Transverse colon (tissue), 4 donors: ENCODE results near the gene CIAPIN1. TPM values are rescaled to one million over a fixed set of nuclear protein-coding genes. Genes with fewer than 3 reads are reported as not detected.
"Not testable (repeated sequence)": the region's sequence is repeated elsewhere in the genome, so short reads cannot be mapped to it uniquely, and the experiment has no call there.

Experiments used
- DNase-seq: peaks from one replicate; pipeline ENCODE4 v3.0.0-alpha.2; 2019
- H3K27ac ChIP-seq, 4 donors: fragments of 200-600 bp; sonication (generic); 2 replicates each; pipeline ENCODE4 v1.5.1; 2016 to 2018; ENCODE audit warnings: inconsistent platforms in 4 of 4
- H3K27me3 ChIP-seq: fragments of 200-600 bp; sonication (generic); 2 replicates; pipeline ENCODE4 v1.5.1; 2017; ENCODE audit warnings: inconsistent platforms
- H3K36me3 ChIP-seq, 4 donors: fragments of 200-600 bp; sonication (generic); 2 replicates each; pipeline ENCODE4 v1.5.1; 2017 to 2019; ENCODE audit warnings: inconsistent platforms in 4 of 4
- H3K4me1 ChIP-seq, 4 donors: fragments of 200-600 bp; sonication (generic); 2 replicates each; pipeline ENCODE4 v1.5.1; 2017 to 2020; ENCODE audit warnings: inconsistent platforms in 4 of 4
- H3K4me3 ChIP-seq, 4 donors: fragments of 200-600 bp; sonication (generic); 1 replicate in 1 of 4; 2 replicates in 3 of 4; pipeline versions ENCODE4 v1.5.1 to v1.6.1; 2017 to 2019; ENCODE audit warnings: inconsistent platforms in 4 of 4
- H3K9me3 ChIP-seq, 2 donors: fragments of 200-600 bp; sonication (generic); 2 replicates each; pipeline ENCODE4 v1.5.1; 2017 to 2019; ENCODE audit warnings: inconsistent platforms in 2 of 2
- CTCF ChIP-seq, 5 experiments: fragments of 200-600 bp in 3 of 5; fragments of 450-650 bp in 2 of 5; sonication (generic) in 3 of 5; IDR thresholded peaks; 1 replicate in 2 of 5; 2 replicates in 3 of 5; pipeline ENCODE4 v1.5.1; 2016 to 2017; ENCODE audit warnings: antibody characterized with exemption in 5 of 5, inconsistent platforms in 3 of 5, mild to moderate bottlenecking in 2 of 5, moderate library complexity in 1 of 5
- EP300 ChIP-seq: sonication (generic); formaldehyde crosslinking; IDR thresholded peaks from one replicate; pipeline ENCODE4 v1.6.1; 2017; ENCODE audit warnings: antibody characterized with exemption, low read depth
- POLR2A ChIP-seq: fragments of 450-650 bp; IDR thresholded peaks from one replicate; pipeline ENCODE4 v1.6.1; 2016; ENCODE audit warnings: antibody characterized with exemption, mild to moderate bottlenecking, moderate library complexity
- POLR2AphosphoS5 ChIP-seq, 3 donors: sonication (generic); formaldehyde crosslinking; IDR thresholded peaks; one replicate each; pipeline ENCODE4 v1.6.1; 2016; ENCODE audit warnings: antibody characterized with exemption in 3 of 3
- WGBS, 2 donors: methylation state at CpG; one replicate each; pipeline ENCODE4 v1.1.5; 2018; ENCODE audit warnings: low coverage in 1 of 2; 5-methylcytosine and 5-hydroxymethylcytosine counted together
- in situ Hi-C, 4 donors: fragments of 200-750 bp; cut with MboI; loops; one replicate each; pipeline versions ENCODE4 v1.15.0 to v1.15.1; 2017; ENCODE audit warnings: low sequenced_read_pairs in 3 of 4, low pct_ligation_motif_present in 1 of 4, low pct_unique_long_range_greater_than_20kb in 1 of 4
- intact Hi-C: fragments of 100-400 bp; cut with DNase I; formaldehyde crosslinking; loops from one replicate; pipeline ENCODE4 v1.15.1; 2023; ENCODE audit warnings: low total_unique reads
- total RNA-seq, 4 donors: library from RNA; depleted of rRNA; stranded (reverse); fragments of >200 nt; gene quantifications; one replicate each; pipeline ENCODE4 v1.1.0, GENCODE V29; 2016

Gene CIAPIN1
- total RNA-seq, 4 donors from 2014 or later = 20.9 to 48.3 (median 40.5) TPM

GRCh38 chr16:57444711-57445110, 2.5 kb downstream of the CIAPIN1 start:
- H3K27ac ChIP-seq = no peak overlapping the region
- in situ Hi-C loops (no loop called here), intact Hi-C loops (no loop called here)
- no peak for DNase-seq
- H3K36me3 ChIP-seq = peaks cover 0 to 14% (median 2%) of the 10 kb centered on the region in 4 donors
- no peak overlapping the region for H3K4me3 ChIP-seq
- WGBS, 2 donors = 84 to 95% methylated on average over 2 to 3 of the region's 3 CpGs
- no peaks in the 10 kb centered on the region for H3K9me3 ChIP-seq
- H3K4me1 ChIP-seq = peaks cover 3 to 25% (median 23%) of the 10 kb centered on the region in 4 donors
- TF ChIP-seq EP300 = no peak
- TF ChIP-seq POLR2A = no peak
- TF ChIP-seq CTCF (IDR thresholded peaks at IDR 0.05) = no peak
- no peak for TF ChIP-seq POLR2AphosphoS5 (IDR thresholded peaks at IDR 0.05)
- H3K27me3 ChIP-seq = no peaks in the 10 kb centered on the region

DNA sequence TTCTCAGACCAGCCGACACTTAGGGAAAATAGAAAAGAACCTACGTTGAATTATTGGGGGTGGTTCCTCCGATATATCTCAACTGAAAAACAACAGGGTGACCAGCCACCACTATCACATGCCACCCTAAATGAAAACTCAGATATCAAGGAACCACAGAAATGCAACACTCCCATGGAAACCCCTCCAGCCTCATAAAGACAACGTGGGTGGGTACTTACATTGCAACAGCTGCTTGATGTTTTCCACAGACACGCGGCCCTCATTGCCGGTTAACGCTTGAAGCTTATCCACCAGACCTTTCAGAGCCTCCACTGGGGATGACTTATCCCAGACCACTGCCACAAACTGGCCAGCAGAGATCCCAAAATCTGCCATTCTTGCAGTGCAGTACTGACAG, 6.6 kb downstream of the CIAPIN1 start:
- H3K4me3 ChIP-seq, H3K4me1 ChIP-seq, H3K9me3 ChIP-seq, H3K27me3 ChIP-seq, H3K27ac ChIP-seq, intact Hi-C loops, in situ Hi-C loops, DNase-seq: not testable (repeated sequence)
- WGBS, 2 donors = 91 to 98% methylated on average over 6 to 8 of the region's 8 CpGs
- peaks cover 0 to 36% (median 11%) of the 10 kb centered on the region in 4 donors for H3K36me3 ChIP-seq

GRCh38 chr16:57439947-57440346, 7.2 kb downstream of the CIAPIN1 start:
- H3K27me3 ChIP-seq, intact Hi-C loops, H3K27ac ChIP-seq, H3K9me3 ChIP-seq, DNase-seq, in situ Hi-C loops, H3K4me3 ChIP-seq, H3K4me1 ChIP-seq: not testable (repeated sequence)
- H3K36me3 ChIP-seq = peaks cover 0 to 41% (median 14%) of the 10 kb centered on the region in 4 donors
- 98 to 100% methylated on average over 2 to 8 of the region's 8 CpGs for WGBS, 2 donors

DNA sequence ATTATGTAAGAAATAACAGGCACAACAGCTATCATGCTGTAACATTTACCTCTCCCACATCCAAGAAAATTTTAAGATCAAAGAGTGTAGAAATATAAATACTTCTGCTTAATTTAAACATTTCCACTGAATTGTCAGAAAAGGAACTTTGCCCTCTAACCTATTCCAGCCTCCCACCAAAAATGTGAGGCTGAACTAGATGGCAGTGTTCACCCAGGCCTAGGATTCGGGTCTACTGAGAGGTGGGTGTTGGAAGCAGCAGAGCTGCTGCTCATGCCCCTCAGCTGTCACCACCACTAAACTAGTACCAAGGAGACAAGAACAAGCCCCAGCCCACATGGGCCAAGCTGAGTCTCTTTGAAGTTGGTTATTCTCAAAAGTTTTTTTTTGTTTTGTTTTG, 11.3 kb downstream of the CIAPIN1 start:
- no peak overlapping the region for H3K4me3 ChIP-seq
- H3K36me3 ChIP-seq = peaks cover 0 to 78% (median 34%) of the 10 kb centered on the region in 4 donors
- H3K27me3 ChIP-seq = no peaks in the 10 kb centered on the region
- no peak overlapping the region for H3K27ac ChIP-seq
- no peaks in the 10 kb centered on the region for H3K4me1 ChIP-seq
- WGBS, 2 donors = 93% methylated on average over 1 of the region's 1 CpG; no CpG with 5 or more reads in 1 of the 2 donors
- intact Hi-C loops = no loop called here
- TF ChIP-seq POLR2A (no peak), EP300 (no peak), POLR2AphosphoS5 (IDR thresholded peaks at IDR 0.05) (no peak), CTCF (IDR thresholded peaks at IDR 0.05) (no peak)
- no peak for DNase-seq
- in situ Hi-C loops = no loop called here
- H3K9me3 ChIP-seq = no peaks in the 10 kb centered on the region

DNA sequence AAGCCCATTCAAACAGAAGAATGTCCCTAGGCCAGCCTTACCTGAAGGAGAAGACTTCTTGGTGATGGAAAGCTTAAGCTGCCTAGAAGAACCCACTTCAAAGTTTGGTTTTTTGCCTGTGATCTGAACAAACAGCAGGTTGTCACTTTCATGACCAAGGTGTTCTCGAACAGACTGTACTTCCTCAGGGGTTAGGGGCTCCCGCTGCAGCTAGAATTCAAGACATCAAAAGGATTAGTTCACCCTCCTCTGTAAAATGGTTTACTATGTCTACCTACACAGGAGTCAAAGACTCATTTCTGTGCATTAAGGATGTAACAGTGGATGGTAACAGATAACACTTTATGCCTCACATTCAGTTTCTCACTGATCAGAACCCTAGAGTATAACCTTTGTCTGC, 13.2 kb downstream of the CIAPIN1 start:
- intact Hi-C loops = no loop called here
- Histone ChIP-seq H3K4me1 (no peaks in the 10 kb centered on the region), H3K36me3 (peaks cover 0 to 71% (median 39%) of the 10 kb centered on the region in 4 donors), H3K27me3 (no peaks in the 10 kb centered on the region), H3K9me3 (no peaks in the 10 kb centered on the region), H3K4me3 (no peak overlapping the region), H3K27ac (no peak overlapping the region)
- no peak for TF ChIP-seq EP300
- no peak for TF ChIP-seq POLR2A
- TF ChIP-seq CTCF (IDR thresholded peaks at IDR 0.05) = no peak
- no peak for TF ChIP-seq POLR2AphosphoS5 (IDR thresholded peaks at IDR 0.05)
- DNase-seq = no peak
- in situ Hi-C loops = no loop called here
- WGBS, 2 donors = 92% methylated on average over 2 of the region's 2 CpGs
